ENCODE data around the gene TPCN2. TPM values are rescaled to one million over a fixed set of nuclear protein-coding genes. Genes with fewer than 3 reads are reported as not detected.

The TPCN2 gene
- total RNA-seq, 4 donors from 2014 or later: 16.8 to 33.8 (median 28.3) TPM

- peak; percentile 89 for ATAC-seq
- 3% methylated on average over 6 of the region's 27 CpGs; no CpG with 5 or more reads in 1 of the 2 donors for WGBS, 2 donors (ENCODE audit: low coverage in 1 of 2)
- Histone ChIP-seq H3K9me3 (peaks cover 0 to 7% (median 0%) of the 10 kb centered on the region in 3 donors), H3K27me3 (no peaks in the 10 kb centered on the region), H3K4me1 (peaks cover 4 to 40% (median 23%) of the 10 kb centered on the region in 3 donors), H3K27ac (peak overlapping the region in 3 of 4 donors; percentile 76 to 86 (median 80)), H3K36me3 (peaks cover 0 to 6% of the 10 kb centered on the region in 2 donors), H3K4me3 (no peak overlapping the region)
- TF ChIP-seq CTCF (IDR thresholded peaks at IDR 0.05) (no peak), EP300 (IDR thresholded peaks at IDR 0.05) (no peak), POLR2A (IDR thresholded peaks at IDR 0.05) (no peak), POLR2AphosphoS5 (IDR thresholded peaks at IDR 0.05) (peak; percentile 71)
These were observed 74.1 kb downstream of the TPCN2 start for GRCh38 chr11:69122630-69123431.

- peaks cover 0 to 12% (median 0%) of the 10 kb centered on the region in 3 donors for H3K9me3 ChIP-seq
- H3K27ac ChIP-seq: peak overlapping the region in 3 of 4 donors; percentile 76 to 86 (median 80)
- TF ChIP-seq POLR2AphosphoS5 (IDR thresholded peaks at IDR 0.05) (no peak), EP300 (IDR thresholded peaks at IDR 0.05) (no peak), CTCF (IDR thresholded peaks at IDR 0.05) (no peak), POLR2A (IDR thresholded peaks at IDR 0.05) (no peak)
- peaks cover 0 to 6% of the 10 kb centered on the region in 2 donors for H3K36me3 ChIP-seq
- WGBS, 2 donors (ENCODE audit: low coverage in 1 of 2): 84 to 89% methylated on average over 4 to 10 of the region's 27 CpGs
- no peaks in the 10 kb centered on the region for H3K27me3 ChIP-seq
- no peak overlapping the region for H3K4me3 ChIP-seq
- peaks cover 4 to 40% (median 23%) of the 10 kb centered on the region in 3 donors for H3K4me1 ChIP-seq
- no peak for ATAC-seq
These were observed 75.1 kb downstream of the TPCN2 start for GRCh38 chr11:69123593-69124545.

GRCh38 chr11:69125861-69126260, 77.1 kb downstream of the TPCN2 start:
- no peaks in the 10 kb centered on the region for H3K36me3 ChIP-seq
- TF ChIP-seq POLR2A (IDR thresholded peaks at IDR 0.05) (no peak), CTCF (IDR thresholded peaks at IDR 0.05) (no peak), POLR2AphosphoS5 (IDR thresholded peaks at IDR 0.05) (no peak), EP300 (IDR thresholded peaks at IDR 0.05) (no peak)
- no peaks in the 10 kb centered on the region for H3K27me3 ChIP-seq
- 95% methylated on average over 2 of the region's 3 CpGs; no CpG with 5 or more reads in 1 of the 2 donors for WGBS, 2 donors (ENCODE audit: low coverage in 1 of 2)
- H3K4me1 ChIP-seq: peaks cover 4 to 40% (median 23%) of the 10 kb centered on the region in 3 donors
- peak overlapping the region in 2 of 4 donors; percentile 12 to 30 for H3K27ac ChIP-seq
- H3K4me3 ChIP-seq: no peak overlapping the region
- H3K9me3 ChIP-seq: peaks cover 0 to 7% (median 0%) of the 10 kb centered on the region in 3 donors
- no peak for ATAC-seq

GRCh38 chr11:69126286-69126685, 77.6 kb downstream of the TPCN2 start:
- WGBS, 2 donors (ENCODE audit: low coverage in 1 of 2): no CpG with 5 or more reads among the region's 12 CpGs
- H3K36me3 ChIP-seq: no peaks in the 10 kb centered on the region
- ATAC-seq: no peak
- H3K9me3 ChIP-seq: peaks cover 0 to 7% (median 0%) of the 10 kb centered on the region in 3 donors
- H3K27me3 ChIP-seq: no peaks in the 10 kb centered on the region
- H3K4me3 ChIP-seq: no peak overlapping the region
- peak overlapping the region in 3 of 4 donors; percentile 12 to 54 (median 30) for H3K27ac ChIP-seq
- peaks cover 4 to 41% (median 26%) of the 10 kb centered on the region in 3 donors for H3K4me1 ChIP-seq
- TF ChIP-seq POLR2AphosphoS5 (IDR thresholded peaks at IDR 0.05): no peak
- TF ChIP-seq EP300 (IDR thresholded peaks at IDR 0.05): no peak
- TF ChIP-seq POLR2A (IDR thresholded peaks at IDR 0.05): no peak
- no peak for TF ChIP-seq CTCF (IDR thresholded peaks at IDR 0.05)
